ENCODE results near the gene CHRNB4. TPM values are rescaled to one million over a fixed set of nuclear protein-coding genes. Genes with fewer than 3 reads are reported as not detected.

CHRNB4 gene
- not detected in 2 replicates for total RNA-seq
- polyA plus RNA-seq, result not detected in 2 replicates
- polyA plus RNA-seq (2012), result not detected in 2 replicates
- not detected in 2 replicates for polyA minus RNA-seq (ENCODE audit: low replicate concordance)

- TF ChIP-seq CTCF (conservative IDR thresholded peaks at IDR 0.05 in 1 of 2, IDR thresholded peaks at IDR 0.05 in 1 of 2; ENCODE audit: low read depth in 1 of 2, low read length in 2 of 2), result no peak
- TF ChIP-seq EZH2 (IDR thresholded peaks at IDR 0.05; ENCODE audit: low read length, missing control alignments), result peak; percentile 57
- H3K27me3 ChIP-seq (ENCODE audit: control insufficient read depth, insufficient read depth, low read length), result peaks cover 3% of the 10 kb centered on the region
- no peaks in the 10 kb centered on the region for H3K4me1 ChIP-seq (ENCODE audit: control insufficient read depth, extremely low read depth, insufficient read depth, low read length)
- no peaks in the 10 kb centered on the region for H3K79me2 ChIP-seq (ENCODE audit: control insufficient read depth, insufficient read depth, low read length)
- H3K9me3 ChIP-seq (ENCODE audit: control insufficient read depth, insufficient read depth, low read depth, low read length), result no peaks in the 10 kb centered on the region
- no peak within 1 kb of the TSS for H3K27ac ChIP-seq (ENCODE audit: insufficient read depth, low read length)
- no peaks in the 10 kb centered on the region for H4K20me1 ChIP-seq (ENCODE audit: control insufficient read depth, extremely low read depth, insufficient read depth, low read length)
- no peak within 1 kb of the TSS for H3K9ac ChIP-seq (ENCODE audit: insufficient read depth, low read length)
- H2AFZ ChIP-seq (ENCODE audit: low read length), result no peak within 1 kb of the TSS
- peak within 1 kb of the TSS in 2 of 4 experiments; percentile 8 to 32 for H3K4me3 ChIP-seq (replicated peaks in 1 of 4; ENCODE audit: control extremely low read depth in 1 of 4, insufficient read depth in 1 of 4, low read depth in 3 of 4, low read length in 4 of 4)
- peak in 1 of 2 donors; percentile 37 for DNase-seq (ENCODE audit: low read depth in 2 of 2)
- no peaks in the 10 kb centered on the region for H3K36me3 ChIP-seq (ENCODE audit: control insufficient read depth, insufficient read depth, low read length)
- no peak within 1 kb of the TSS for H3K4me2 ChIP-seq (ENCODE audit: extremely low read depth, insufficient read depth, low read length)
Measured at GRCh38 chr15:78641102-78641748, at the start of gene CHRNB4. TSS of gene CHRNB4 (minus strand) at chr15:78641210. CDS start at chr15:78641133, 77 bp downstream.

GRCh38 chr15:78689626-78690025, 48.6 kb upstream of the CHRNB4 start:
- no peaks in the 10 kb centered on the region for H3K9me3 ChIP-seq (ENCODE audit: control insufficient read depth, insufficient read depth, low read depth, low read length)
- peak in 1 of 2 donors; percentile 6 for DNase-seq (ENCODE audit: low read depth in 2 of 2)
- H3K4me3 ChIP-seq (replicated peaks in 1 of 4; ENCODE audit: control extremely low read depth in 1 of 4, insufficient read depth in 1 of 4, low read depth in 3 of 4, low read length in 4 of 4), result no peak overlapping the region
- H3K27ac ChIP-seq (ENCODE audit: insufficient read depth, low read length), result no peak overlapping the region
- H3K9ac ChIP-seq (ENCODE audit: insufficient read depth, low read length), result no peak overlapping the region
- H3K36me3 ChIP-seq (ENCODE audit: control insufficient read depth, insufficient read depth, low read length), result no peaks in the 10 kb centered on the region
- no peak for TF ChIP-seq EZH2 (IDR thresholded peaks at IDR 0.05; ENCODE audit: low read length, missing control alignments)
- TF ChIP-seq CTCF (conservative IDR thresholded peaks at IDR 0.05 in 1 of 2, IDR thresholded peaks at IDR 0.05 in 1 of 2; ENCODE audit: low read depth in 1 of 2, low read length in 2 of 2), result no peak
- no peak overlapping the region for H2AFZ ChIP-seq (ENCODE audit: low read length)
- no peaks in the 10 kb centered on the region for H3K4me1 ChIP-seq (ENCODE audit: control insufficient read depth, extremely low read depth, insufficient read depth, low read length)
- peaks cover 6% of the 10 kb centered on the region for H3K27me3 ChIP-seq (ENCODE audit: control insufficient read depth, insufficient read depth, low read length)
- H4K20me1 ChIP-seq (ENCODE audit: control insufficient read depth, extremely low read depth, insufficient read depth, low read length), result no peaks in the 10 kb centered on the region
- H3K4me2 ChIP-seq (ENCODE audit: extremely low read depth, insufficient read depth, low read length), result no peak overlapping the region
- no peaks in the 10 kb centered on the region for H3K79me2 ChIP-seq (ENCODE audit: control insufficient read depth, insufficient read depth, low read length)

- DNase-seq (ENCODE audit: low read depth in 2 of 2), result no peak
- TF ChIP-seq CTCF (conservative IDR thresholded peaks at IDR 0.05 in 1 of 2, IDR thresholded peaks at IDR 0.05 in 1 of 2; ENCODE audit: low read depth in 1 of 2, low read length in 2 of 2) (no peak), EZH2 (IDR thresholded peaks at IDR 0.05; ENCODE audit: low read length, missing control alignments) (no peak)
- Histone ChIP-seq H3K36me3 (ENCODE audit: control insufficient read depth, insufficient read depth, low read length) (no peaks in the 10 kb centered on the region), H2AFZ (ENCODE audit: low read length) (no peak overlapping the region), H4K20me1 (ENCODE audit: control insufficient read depth, extremely low read depth, insufficient read depth, low read length) (no peaks in the 10 kb centered on the region), H3K4me3 (replicated peaks in 1 of 4; ENCODE audit: control extremely low read depth in 1 of 4, insufficient read depth in 1 of 4, low read depth in 3 of 4, low read length in 4 of 4) (no peak overlapping the region), H3K27ac (ENCODE audit: insufficient read depth, low read length) (no peak overlapping the region), H3K4me2 (ENCODE audit: extremely low read depth, insufficient read depth, low read length) (no peak overlapping the region), H3K9me3 (ENCODE audit: control insufficient read depth, insufficient read depth, low read depth, low read length) (no peaks in the 10 kb centered on the region), H3K9ac (ENCODE audit: insufficient read depth, low read length) (no peak overlapping the region), H3K4me1 (ENCODE audit: control insufficient read depth, extremely low read depth, insufficient read depth, low read length) (no peaks in the 10 kb centered on the region), H3K27me3 (ENCODE audit: control insufficient read depth, insufficient read depth, low read length) (peaks cover 6% of the 10 kb centered on the region), H3K79me2 (ENCODE audit: control insufficient read depth, insufficient read depth, low read length) (no peaks in the 10 kb centered on the region)
Measured at GRCh38 chr15:78685925-78686324, 44.9 kb upstream of the CHRNB4 start.

Data from fibroblast of lung (primary cell).